GM21367 (cell line): ENCODE results near the gene CTCF.

Source experiments
- ATAC-seq: cut with Tn5 transposase; IDR thresholded peaks from one replicate; pipeline ENCODE4 v1.9.1; 2021; ENCODE audit not compliant: unreplicated experiment

The CTCF gene

GRCh38 chr16:67593288-67593687 lies 31.0 kb downstream of the CTCF start:
- no peak for ATAC-seq

GRCh38 chr16:67593701-67594100 lies 31.4 kb downstream of the CTCF start:
- no peak for ATAC-seq

GRCh38 chr16:67594256-67594915 lies 32.1 kb downstream of the CTCF start:
- ATAC-seq: no peak

GRCh38 chr16:67594956-67595355 lies 32.6 kb downstream of the CTCF start:
- no peak for ATAC-seq

- ATAC-seq: no peak
Measured at GRCh38 chr16:67598527-67598926, 36.2 kb downstream of the CTCF start.

GRCh38 chr16:67605641-67606040 lies 43.3 kb downstream of the CTCF start:
- ATAC-seq: no peak

GRCh38 chr16:67606632-67607031 lies 44.3 kb downstream of the CTCF start:
- ATAC-seq: no peak

GRCh38 chr16:67608364-67608763 lies 46.0 kb downstream of the CTCF start:
- ATAC-seq: no peak

GRCh38 chr16:67613808-67614207 lies 51.5 kb downstream of the CTCF start:
- no peak for ATAC-seq

GRCh38 chr16:67628216-67628615 lies 65.9 kb downstream of the CTCF start:
- no peak for ATAC-seq

GRCh38 chr16:67632415-67633172 lies 70.3 kb downstream of the CTCF start:
- ATAC-seq: no peak

GRCh38 chr16:67636713-67637112 lies 74.4 kb downstream of the CTCF start:
- no peak for ATAC-seq

GRCh38 chr16:67637625-67638024 lies 75.3 kb downstream of the CTCF start:
- no peak for ATAC-seq

GRCh38 chr16:67641779-67642708 lies 79.7 kb downstream of the CTCF start:
- no peak for ATAC-seq

GRCh38 chr16:67644038-67644437 lies 81.7 kb downstream of the CTCF start:
- ATAC-seq: no peak

GRCh38 chr16:67645397-67646121 lies 83.2 kb downstream of the CTCF start:
- peak; percentile 13 for ATAC-seq

- ATAC-seq: no peak
Measured at GRCh38 chr16:67647111-67647651, 84.9 kb downstream of the CTCF start.

- ATAC-seq: no peak
Measured at GRCh38 chr16:67647681-67648080, 85.4 kb downstream of the CTCF start.

GRCh38 chr16:67648088-67648763 lies 85.9 kb downstream of the CTCF start:
- ATAC-seq: no peak

GRCh38 chr16:67648764-67649407 lies 86.6 kb downstream of the CTCF start:
- no peak for ATAC-seq
